NT2/D1 (cell line): ENCODE results near the gene CPHXL2.

Experiments used
- SUZ12 ChIP-seq: IDR thresholded peaks from 2 replicates; pipeline ENCODE4 v1.6.1; 2011; ENCODE audit not compliant: insufficient read length, insufficient read depth; ENCODE audit errors: extremely low read depth
- ZNF274 ChIP-seq: IDR thresholded peaks from 2 replicates; pipeline ENCODE4 v1.6.1; 2011; ENCODE audit warnings: mild to moderate bottlenecking, low read depth, low read length

DNA sequence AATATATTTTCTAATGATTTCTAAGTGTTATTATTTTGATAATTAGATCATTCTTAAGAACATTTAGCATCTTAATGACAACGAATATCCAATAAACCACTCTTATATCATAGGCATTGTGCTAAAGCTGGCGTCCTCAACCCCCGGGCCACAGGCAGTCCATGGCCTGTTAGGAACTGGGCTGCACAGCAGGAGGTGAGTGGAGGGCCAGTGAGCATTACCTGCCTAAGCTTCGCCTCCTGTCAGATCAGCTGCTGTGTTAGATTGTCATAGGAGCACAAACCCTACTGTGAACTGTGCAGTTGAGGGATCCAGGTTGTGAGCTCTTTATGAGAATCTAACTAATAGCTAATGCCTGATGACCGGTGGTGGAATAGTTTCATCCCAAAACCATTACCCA lies 20.8 kb upstream of the CPHXL2 start:
- TF ChIP-seq SUZ12 (no peak), ZNF274 (no peak)
